ENCODE data around the gene FGD5.

DNA sequence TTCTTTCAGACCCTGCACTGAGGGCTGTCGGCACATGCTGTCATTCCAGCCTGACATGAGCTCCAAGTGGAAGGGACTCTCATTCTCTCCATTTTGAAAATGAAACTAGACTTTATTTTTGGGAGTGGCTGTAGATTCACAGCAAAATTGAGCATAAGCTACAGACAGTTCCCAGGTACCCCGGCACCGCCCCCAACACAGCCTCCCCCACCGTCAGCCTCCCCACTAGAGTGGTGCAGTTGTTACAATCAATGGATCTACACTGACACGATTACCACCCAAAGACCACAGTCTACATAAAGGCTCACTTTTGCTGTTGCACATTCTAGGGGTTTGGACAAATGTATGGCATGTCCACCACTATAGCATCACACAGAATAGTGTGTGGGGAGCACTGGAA lies 29.5 kb upstream of the FGD5 start:
- TF ChIP-seq POLR2AphosphoS5 (IDR thresholded peaks at IDR 0.05) (no peak), EP300 (IDR thresholded peaks at IDR 0.05) (no peak), POLR2A (IDR thresholded peaks at IDR 0.05) (no peak)
- TF ChIP-seq, protein P1, sequence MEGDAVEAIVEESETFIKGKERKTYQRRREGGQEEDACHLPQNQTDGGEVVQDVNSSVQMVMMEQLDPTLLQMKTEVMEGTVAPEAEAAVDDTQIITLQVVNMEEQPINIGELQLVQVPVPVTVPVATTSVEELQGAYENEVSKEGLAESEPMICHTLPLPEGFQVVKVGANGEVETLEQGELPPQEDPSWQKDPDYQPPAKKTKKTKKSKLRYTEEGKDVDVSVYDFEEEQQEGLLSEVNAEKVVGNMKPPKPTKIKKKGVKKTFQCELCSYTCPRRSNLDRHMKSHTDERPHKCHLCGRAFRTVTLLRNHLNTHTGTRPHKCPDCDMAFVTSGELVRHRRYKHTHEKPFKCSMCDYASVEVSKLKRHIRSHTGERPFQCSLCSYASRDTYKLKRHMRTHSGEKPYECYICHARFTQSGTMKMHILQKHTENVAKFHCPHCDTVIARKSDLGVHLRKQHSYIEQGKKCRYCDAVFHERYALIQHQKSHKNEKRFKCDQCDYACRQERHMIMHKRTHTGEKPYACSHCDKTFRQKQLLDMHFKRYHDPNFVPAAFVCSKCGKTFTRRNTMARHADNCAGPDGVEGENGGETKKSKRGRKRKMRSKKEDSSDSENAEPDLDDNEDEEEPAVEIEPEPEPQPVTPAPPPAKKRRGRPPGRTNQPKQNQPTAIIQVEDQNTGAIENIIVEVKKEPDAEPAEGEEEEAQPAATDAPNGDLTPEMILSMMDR (IDR thresholded peaks at IDR 0.05) = no peak

All from upper lobe of left lung (tissue), 4 donors.